HEK293 (cell line): ENCODE data around the gene FHDC1.
A peak's percentile ranks its signal among the peaks of the same experiment; 100 is the strongest.

Source experiments
- CTCF ChIA-PET: fragments of 350-600 bp; formaldehyde crosslinking; extraction: SDS; loops from one replicate; lab custom pipeline; 2021; ENCODE audit warnings: antibody characterized with exemption; lab: Yijun Ruan, JAX
- POLR2A ChIA-PET: fragments of 300-600 bp; formaldehyde crosslinking; extraction: SDS; loops from one replicate; lab custom pipeline; 2020; ENCODE audit warnings: antibody characterized with exemption, inconsistent platforms; lab: Yijun Ruan, JAX
- H3K27ac ChIP-seq: fragments of 200-500 bp; sonication (Bioruptor generic); 2 replicates; pipeline ENCODE4 v1.5.1; 2014; ENCODE audit warnings: low read depth, low read length, control low read depth, inconsistent platforms; ENCODE audit errors: extremely low read depth
- H3K36me3 ChIP-seq, 2 experiments: fragments of 200-500 bp in 1 of 2; sonication (Bioruptor generic) in 1 of 2; 1 replicate in 1 of 2; 2 replicates in 1 of 2; pipeline ENCODE4 v1.5.1; 2014 to 2017; ENCODE audit warnings: inconsistent platforms in 2 of 2, low read length in 2 of 2; ENCODE audit not compliant: control insufficient read depth in 2 of 2, insufficient read depth in 1 of 2
- H3K4me1 ChIP-seq: fragments of 200-500 bp; sonication (Bioruptor generic); 2 replicates; pipeline ENCODE4 v1.5.1; 2014; ENCODE audit warnings: mild to moderate bottlenecking, low read length, inconsistent platforms; ENCODE audit not compliant: control insufficient read depth, insufficient read depth
- H3K4me3 ChIP-seq: 2 replicates; pipeline ENCODE4 v1.5.1; 2011; ENCODE audit warnings: low read depth, mild to moderate bottlenecking, control low read depth, low read length, moderate library complexity
- H3K9me3 ChIP-seq: fragments of 200-500 bp; sonication (Bioruptor generic); 2 replicates; pipeline ENCODE4 v1.5.1; 2014; ENCODE audit warnings: low read depth, low read length, inconsistent platforms; ENCODE audit not compliant: control insufficient read depth, insufficient read depth
- GFI1B ChIP-seq: fragments of 450-650 bp; formaldehyde crosslinking; IDR thresholded peaks from 2 replicates; pipeline ENCODE4 v1.5.1; 2016; ENCODE audit warnings: missing biosample characterization, missing genetic modification characterization
- HOXA7 ChIP-seq: sonication (generic); formaldehyde crosslinking; IDR thresholded peaks from 2 replicates; pipeline ENCODE4 v1.8.1; 2022; ENCODE audit warnings: missing genetic modification reagents, borderline replicate concordance
- KLF7 ChIP-seq: fragments of 450-650 bp; formaldehyde crosslinking; IDR thresholded peaks from 2 replicates; pipeline ENCODE4 v1.5.1; 2016; ENCODE audit warnings: missing biosample characterization, missing genetic modification characterization, borderline replicate concordance
- KLF9 ChIP-seq: fragments of 450-650 bp; formaldehyde crosslinking; IDR thresholded peaks from 2 replicates; pipeline ENCODE4 v1.5.1; 2016; ENCODE audit warnings: missing biosample characterization, missing genetic modification characterization, low read depth
- MZF1 ChIP-seq: fragments of 450-650 bp; formaldehyde crosslinking; IDR thresholded peaks from 2 replicates; pipeline ENCODE4 v1.5.1; 2017; ENCODE audit warnings: missing biosample characterization, missing genetic modification characterization, borderline replicate concordance
- PBX3 ChIP-seq: sonication (generic); formaldehyde crosslinking; IDR thresholded peaks from 2 replicates; pipeline ENCODE4 v1.8.1; 2022; ENCODE audit warnings: mild to moderate bottlenecking, moderate library complexity, missing genetic modification reagents
- SALL2 ChIP-seq: fragments of 450-650 bp; formaldehyde crosslinking; IDR thresholded peaks from 2 replicates; pipeline ENCODE4 v1.5.0; 2017; ENCODE audit warnings: missing biosample characterization, mild to moderate bottlenecking, missing genetic modification characterization, borderline replicate concordance
- SP2 ChIP-seq: fragments of 450-650 bp; formaldehyde crosslinking; IDR thresholded peaks from 2 replicates; pipeline ENCODE4 v1.5.1; 2016; ENCODE audit warnings: missing biosample characterization, missing genetic modification characterization
- ZFHX2 ChIP-seq: fragments of 450-650 bp; formaldehyde crosslinking; conservative IDR thresholded peaks from 2 replicates; pipeline ENCODE4 v1.5.1; 2016; ENCODE audit warnings: missing biosample characterization, missing genetic modification characterization
- ZFP3 ChIP-seq: fragments of 450-650 bp; formaldehyde crosslinking; IDR thresholded peaks from 2 replicates; pipeline ENCODE4 v1.5.1; 2016; ENCODE audit warnings: low read depth, missing biosample characterization, missing genetic modification characterization
- ZFP37 ChIP-seq: fragments of 450-650 bp; formaldehyde crosslinking; IDR thresholded peaks from 2 replicates; pipeline ENCODE4 v1.5.1; 2016; ENCODE audit warnings: missing biosample characterization, missing genetic modification characterization
- ZFP69B ChIP-seq: fragments of 450-650 bp; formaldehyde crosslinking; IDR thresholded peaks from 2 replicates; pipeline ENCODE4 v1.5.1; 2016; ENCODE audit warnings: missing biosample characterization, missing genetic modification characterization
- ZIC2 ChIP-seq: fragments of 450-650 bp; formaldehyde crosslinking; IDR thresholded peaks from 2 replicates; pipeline ENCODE4 v1.5.1; 2016; ENCODE audit warnings: missing biosample characterization, missing genetic modification characterization
- ZNF146 ChIP-seq: fragments of 450-650 bp; formaldehyde crosslinking; IDR thresholded peaks from 2 replicates; pipeline ENCODE4 v1.5.1; 2016; ENCODE audit warnings: missing biosample characterization, missing genetic modification characterization
- ZNF302 ChIP-seq: fragments of 450-650 bp; formaldehyde crosslinking; IDR thresholded peaks from 2 replicates; pipeline ENCODE4 v1.5.1; 2016; ENCODE audit warnings: missing biosample characterization, missing genetic modification characterization, low read depth
- ZNF354C ChIP-seq: fragments of 450-650 bp; formaldehyde crosslinking; IDR thresholded peaks from 2 replicates; pipeline ENCODE4 v1.5.1; 2016; ENCODE audit warnings: missing biosample characterization, missing genetic modification characterization, low read depth, borderline replicate concordance
- ZNF391 ChIP-seq: fragments of 450-650 bp; formaldehyde crosslinking; IDR thresholded peaks from 2 replicates; pipeline ENCODE4 v1.5.1; 2016; ENCODE audit warnings: low read depth, missing biosample characterization, missing genetic modification characterization, borderline replicate concordance
- ZNF398 ChIP-seq: fragments of 450-650 bp; formaldehyde crosslinking; IDR thresholded peaks from 2 replicates; pipeline ENCODE4 v1.5.1; 2017; ENCODE audit warnings: missing biosample characterization, missing genetic modification characterization
- ZNF585B ChIP-seq: fragments of 450-650 bp; formaldehyde crosslinking; IDR thresholded peaks from 2 replicates; pipeline ENCODE4 v1.5.1; 2016; ENCODE audit warnings: missing biosample characterization, missing genetic modification characterization
- ZNF623 ChIP-seq: fragments of 450-650 bp; formaldehyde crosslinking; IDR thresholded peaks from 2 replicates; pipeline ENCODE4 v1.5.1; 2016; ENCODE audit warnings: missing biosample characterization, missing genetic modification characterization
- ZNF624 ChIP-seq: fragments of 450-650 bp; formaldehyde crosslinking; IDR thresholded peaks from 2 replicates; pipeline ENCODE4 v1.5.1; 2017; ENCODE audit warnings: missing biosample characterization, missing genetic modification characterization
- ZNF639 ChIP-seq: fragments of 450-650 bp; formaldehyde crosslinking; IDR thresholded peaks from 2 replicates; pipeline ENCODE4 v1.5.1; 2016; ENCODE audit warnings: missing biosample characterization, missing genetic modification characterization
- ZNF654 ChIP-seq: fragments of 450-650 bp; formaldehyde crosslinking; IDR thresholded peaks from 2 replicates; pipeline ENCODE4 v1.5.1; 2016; ENCODE audit warnings: low read depth, missing biosample characterization, missing genetic modification characterization
- ZNF660 ChIP-seq: fragments of 450-650 bp; IDR thresholded peaks from 2 replicates; pipeline ENCODE4 v1.5.1; 2018; ENCODE audit warnings: missing biosample characterization, mild to moderate bottlenecking, missing genetic modification characterization
- ZNF707 ChIP-seq: fragments of 450-650 bp; formaldehyde crosslinking; IDR thresholded peaks from 2 replicates; pipeline ENCODE4 v1.5.1; 2016; ENCODE audit warnings: missing biosample characterization, missing genetic modification characterization
- ZNF785 ChIP-seq: fragments of 450-650 bp; formaldehyde crosslinking; IDR thresholded peaks from 2 replicates; pipeline ENCODE4 v1.5.1; 2016; ENCODE audit warnings: missing biosample characterization, missing genetic modification characterization
- ZSCAN30 ChIP-seq: fragments of 450-650 bp; IDR thresholded peaks from 2 replicates; pipeline ENCODE4 v1.5.1; 2018; ENCODE audit warnings: missing biosample characterization, mild to moderate bottlenecking, missing genetic modification characterization, moderate library complexity
- TF ChIP-seq, protein P1 (sequence below): fragments of 450-650 bp; formaldehyde crosslinking; IDR thresholded peaks from 2 replicates; pipeline ENCODE4 v1.5.1; 2016; ENCODE audit warnings: missing biosample characterization, missing genetic modification characterization
- TF ChIP-seq, protein P2 (sequence below): fragments of 450-650 bp; formaldehyde crosslinking; IDR thresholded peaks from 2 replicates; pipeline ENCODE4 v1.5.1; 2017; ENCODE audit warnings: missing biosample characterization, missing genetic modification characterization
- TF ChIP-seq, protein P3 (sequence below): fragments of 450-650 bp; formaldehyde crosslinking; IDR thresholded peaks from 2 replicates; pipeline ENCODE4 v1.5.1; 2017; ENCODE audit warnings: missing biosample characterization, missing genetic modification characterization

Gene FHDC1

GRCh38 chr4:153026591-153027346 lies 90.6 kb downstream of the FHDC1 start (continued):
- TF ChIP-seq, protein P1, sequence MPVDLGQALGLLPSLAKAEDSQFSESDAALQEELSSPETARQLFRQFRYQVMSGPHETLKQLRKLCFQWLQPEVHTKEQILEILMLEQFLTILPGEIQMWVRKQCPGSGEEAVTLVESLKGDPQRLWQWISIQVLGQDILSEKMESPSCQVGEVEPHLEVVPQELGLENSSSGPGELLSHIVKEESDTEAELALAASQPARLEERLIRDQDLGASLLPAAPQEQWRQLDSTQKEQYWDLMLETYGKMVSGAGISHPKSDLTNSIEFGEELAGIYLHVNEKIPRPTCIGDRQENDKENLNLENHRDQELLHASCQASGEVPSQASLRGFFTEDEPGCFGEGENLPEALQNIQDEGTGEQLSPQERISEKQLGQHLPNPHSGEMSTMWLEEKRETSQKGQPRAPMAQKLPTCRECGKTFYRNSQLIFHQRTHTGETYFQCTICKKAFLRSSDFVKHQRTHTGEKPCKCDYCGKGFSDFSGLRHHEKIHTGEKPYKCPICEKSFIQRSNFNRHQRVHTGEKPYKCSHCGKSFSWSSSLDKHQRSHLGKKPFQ (tag by site-specific recombination) = peak; percentile 26; the same call in 1 of the 2 replicates
- TF ChIP-seq ZNF302 (tag by site-specific recombination) (no peak), ZNF146 (tag by site-specific recombination) (no peak), ZNF354C (tag by site-specific recombination) (no peak), MZF1 (tag by site-specific recombination) (no peak), ZFP37 (tag by site-specific recombination) (no peak), ZNF785 (tag by site-specific recombination) (no peak), ZSCAN30 (tag by site-specific recombination) (no peak), KLF7 (no peak), ZFP69B (no peak), ZNF585B (no peak), ZNF707 (tag by site-specific recombination) (0 out of 2 replicates have a peak, but pooled peaks have one; percentile 40), ZNF654 (no peak), SALL2 (tag by site-specific recombination) (0 out of 2 replicates have a peak, but pooled peaks have one; percentile 22), KLF9 (tag by site-specific recombination) (no peak)
- TF ChIP-seq, protein P2, sequence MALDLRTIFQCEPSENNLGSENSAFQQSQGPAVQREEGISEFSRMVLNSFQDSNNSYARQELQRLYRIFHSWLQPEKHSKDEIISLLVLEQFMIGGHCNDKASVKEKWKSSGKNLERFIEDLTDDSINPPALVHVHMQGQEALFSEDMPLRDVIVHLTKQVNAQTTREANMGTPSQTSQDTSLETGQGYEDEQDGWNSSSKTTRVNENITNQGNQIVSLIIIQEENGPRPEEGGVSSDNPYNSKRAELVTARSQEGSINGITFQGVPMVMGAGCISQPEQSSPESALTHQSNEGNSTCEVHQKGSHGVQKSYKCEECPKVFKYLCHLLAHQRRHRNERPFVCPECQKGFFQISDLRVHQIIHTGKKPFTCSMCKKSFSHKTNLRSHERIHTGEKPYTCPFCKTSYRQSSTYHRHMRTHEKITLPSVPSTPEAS (tag by site-specific recombination) = peak; percentile 58
- TF ChIP-seq, protein P3, sequence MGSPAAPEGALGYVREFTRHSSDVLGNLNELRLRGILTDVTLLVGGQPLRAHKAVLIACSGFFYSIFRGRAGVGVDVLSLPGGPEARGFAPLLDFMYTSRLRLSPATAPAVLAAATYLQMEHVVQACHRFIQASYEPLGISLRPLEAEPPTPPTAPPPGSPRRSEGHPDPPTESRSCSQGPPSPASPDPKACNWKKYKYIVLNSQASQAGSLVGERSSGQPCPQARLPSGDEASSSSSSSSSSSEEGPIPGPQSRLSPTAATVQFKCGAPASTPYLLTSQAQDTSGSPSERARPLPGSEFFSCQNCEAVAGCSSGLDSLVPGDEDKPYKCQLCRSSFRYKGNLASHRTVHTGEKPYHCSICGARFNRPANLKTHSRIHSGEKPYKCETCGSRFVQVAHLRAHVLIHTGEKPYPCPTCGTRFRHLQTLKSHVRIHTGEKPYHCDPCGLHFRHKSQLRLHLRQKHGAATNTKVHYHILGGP (tag by site-specific recombination) = no peak

- POLR2A ChIA-PET = no interaction called here
- CTCF ChIA-PET = interaction anchor here (0.6 kb wide), 1 partner anchor 104 kb away, joined by 3 read pairs; no protein-coding TSS in a partner anchor
- no peaks in the 10 kb centered on the region for H3K9me3 ChIP-seq
- H3K4me3 ChIP-seq = no peak overlapping the region
- no peak overlapping the region for H3K27ac ChIP-seq
- no peaks in the 10 kb centered on the region for H3K36me3 ChIP-seq
- no peaks in the 10 kb centered on the region for H3K4me1 ChIP-seq
- TF ChIP-seq PBX3 (CRISPR knock-in tag) = no peak
- TF ChIP-seq ZNF391 (tag by site-specific recombination) = no peak
- TF ChIP-seq ZFHX2 (tag by site-specific recombination) = no peak
- TF ChIP-seq GFI1B (tag by site-specific recombination) = no peak
- TF ChIP-seq ZSCAN30 (tag by site-specific recombination) = no peak
- no peak for TF ChIP-seq ZIC2 (tag by site-specific recombination)
- no peak for TF ChIP-seq ZNF707 (tag by site-specific recombination)
- no peak for TF ChIP-seq ZNF639 (tag by site-specific recombination)
- TF ChIP-seq ZNF623 (tag by site-specific recombination) = no peak
- TF ChIP-seq ZNF624 (tag by site-specific recombination) = no peak
- TF ChIP-seq ZFP3 (tag by site-specific recombination) = no peak
- no peak for TF ChIP-seq ZNF398 (tag by site-specific recombination)
- no peak for TF ChIP-seq SP2 (tag by site-specific recombination)
- TF ChIP-seq ZNF660 (tag by site-specific recombination) = no peak
- no peak for TF ChIP-seq HOXA7 (CRISPR knock-in tag)
Observed at GRCh38 chr4:153027866-153028265, 91.7 kb downstream of the FHDC1 start.
